Testis (tissue), 2 donors: ENCODE data around the gene CPT1B.

Source experiments
- CTCF ChIP-seq, 3 experiments: fragments of 450-650 bp in 2 of 3; fragments of 200-600 bp in 1 of 3; sonication (generic) in 1 of 3; IDR thresholded peaks; one replicate each; pipeline ENCODE4 v1.5.1; 2016 to 2019; ENCODE audit warnings: antibody characterized with exemption in 3 of 3, mild to moderate bottlenecking in 2 of 3, moderate library complexity in 1 of 3
- POLR2A ChIP-seq: fragments of 450-650 bp; IDR thresholded peaks from one replicate; pipeline ENCODE4 v1.6.1; 2017; ENCODE audit warnings: antibody characterized with exemption, mild to moderate bottlenecking, moderate library complexity

GRCh38 chr22:50528682-50529415 lies 49.4 kb downstream of the CPT1B start:
- TF ChIP-seq CTCF (IDR thresholded peaks at IDR 0.05) (no peak), POLR2A (no peak)
